ENCODE results near the gene PTPRB.

The PTPRB gene

GRCh38 chr12:70628701-70629480 lies 8.3 kb downstream of the PTPRB start:
- Histone ChIP-seq H3K36me3 (ENCODE audit: control insufficient read depth, insufficient read depth, low read length) (no peaks in the 10 kb centered on the region), H3K27me3 (replicated peaks; ENCODE audit: control insufficient read depth, insufficient read depth, low read length) (no peaks in the 10 kb centered on the region), H3K4me3 (replicated peaks; ENCODE audit: low read depth, low read length) (no peak overlapping the region)
- DNase-seq (ENCODE audit: extremely low read depth, insufficient read length), result no peak
- no peak for TF ChIP-seq CTCF (IDR thresholded peaks at IDR 0.05; ENCODE audit: insufficient read depth, low read length, poor library complexity, severe bottlenecking)

GRCh38 chr12:70627677-70628076 lies 9.6 kb downstream of the PTPRB start:
- no peaks in the 10 kb centered on the region for H3K27me3 ChIP-seq (replicated peaks; ENCODE audit: control insufficient read depth, insufficient read depth, low read length)
- no peaks in the 10 kb centered on the region for H3K36me3 ChIP-seq (ENCODE audit: control insufficient read depth, insufficient read depth, low read length)
- H3K4me3 ChIP-seq (replicated peaks; ENCODE audit: low read depth, low read length), result no peak overlapping the region
- DNase-seq (ENCODE audit: extremely low read depth, insufficient read length), result no peak
- no peak for TF ChIP-seq CTCF (IDR thresholded peaks at IDR 0.05; ENCODE audit: insufficient read depth, low read length, poor library complexity, severe bottlenecking)

- no peak for TF ChIP-seq CTCF (IDR thresholded peaks at IDR 0.05; ENCODE audit: insufficient read depth, low read length, poor library complexity, severe bottlenecking)
- H3K27me3 ChIP-seq (replicated peaks; ENCODE audit: control insufficient read depth, insufficient read depth, low read length), result no peaks in the 10 kb centered on the region; the same call in 1 of the 2 replicates
- no peak overlapping the region for H3K4me3 ChIP-seq (replicated peaks; ENCODE audit: low read depth, low read length)
- no peak for DNase-seq (ENCODE audit: extremely low read depth, insufficient read length)
- no peaks in the 10 kb centered on the region for H3K36me3 ChIP-seq (ENCODE audit: control insufficient read depth, insufficient read depth, low read length)
These were observed 11.0 kb downstream of the PTPRB start for GRCh38 chr12:70626180-70626579.

GRCh38 chr12:70619471-70620152 lies 17.6 kb downstream of the PTPRB start:
- TF ChIP-seq CTCF (IDR thresholded peaks at IDR 0.05; ENCODE audit: insufficient read depth, low read length, poor library complexity, severe bottlenecking), result no peak
- no peaks in the 10 kb centered on the region for H3K36me3 ChIP-seq (ENCODE audit: control insufficient read depth, insufficient read depth, low read length)
- no peaks in the 10 kb centered on the region; the same call in 1 of the 2 replicates for H3K27me3 ChIP-seq (replicated peaks; ENCODE audit: control insufficient read depth, insufficient read depth, low read length)
- no peak for DNase-seq (ENCODE audit: extremely low read depth, insufficient read length)
- no peak overlapping the region for H3K4me3 ChIP-seq (replicated peaks; ENCODE audit: low read depth, low read length)

GRCh38 chr12:70618371-70618770 lies 18.9 kb downstream of the PTPRB start:
- no peaks in the 10 kb centered on the region; the same call in 1 of the 2 replicates for H3K27me3 ChIP-seq (replicated peaks; ENCODE audit: control insufficient read depth, insufficient read depth, low read length)
- DNase-seq (ENCODE audit: extremely low read depth, insufficient read length), result no peak
- H3K36me3 ChIP-seq (ENCODE audit: control insufficient read depth, insufficient read depth, low read length), result no peaks in the 10 kb centered on the region
- no peak overlapping the region for H3K4me3 ChIP-seq (replicated peaks; ENCODE audit: low read depth, low read length)
- TF ChIP-seq CTCF (IDR thresholded peaks at IDR 0.05; ENCODE audit: insufficient read depth, low read length, poor library complexity, severe bottlenecking), result no peak

Measured in GM06990 (cell line).